ENCODE measurements around the gene GSK3B.
A peak's percentile ranks its signal among the peaks of the same experiment; 100 is the strongest.

GSK3B gene

GRCh38 chr3:119817583-119818363 lies 276.5 kb downstream of the GSK3B start:
- DNase-seq (ENCODE audit: low spot score): no peak

DNA sequence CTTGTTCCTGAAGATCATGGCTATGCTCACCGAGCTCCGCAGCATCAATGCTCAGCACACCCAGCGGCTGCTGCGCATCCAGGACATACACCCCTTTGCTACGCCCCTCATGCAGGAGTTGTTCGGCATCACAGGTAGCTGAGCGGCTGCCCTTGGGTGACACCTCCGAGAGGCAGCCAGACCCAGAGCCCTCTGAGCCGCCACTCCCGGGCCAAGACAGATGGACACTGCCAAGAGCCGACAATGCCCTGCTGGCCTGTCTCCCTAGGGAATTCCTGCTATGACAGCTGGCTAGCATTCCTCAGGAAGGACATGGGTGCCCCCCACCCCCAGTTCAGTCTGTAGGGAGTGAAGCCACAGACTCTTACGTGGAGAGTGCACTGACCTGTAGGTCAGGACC lies 277.2 kb downstream of the GSK3B start:
- no peak for DNase-seq (ENCODE audit: low spot score)

DNA sequence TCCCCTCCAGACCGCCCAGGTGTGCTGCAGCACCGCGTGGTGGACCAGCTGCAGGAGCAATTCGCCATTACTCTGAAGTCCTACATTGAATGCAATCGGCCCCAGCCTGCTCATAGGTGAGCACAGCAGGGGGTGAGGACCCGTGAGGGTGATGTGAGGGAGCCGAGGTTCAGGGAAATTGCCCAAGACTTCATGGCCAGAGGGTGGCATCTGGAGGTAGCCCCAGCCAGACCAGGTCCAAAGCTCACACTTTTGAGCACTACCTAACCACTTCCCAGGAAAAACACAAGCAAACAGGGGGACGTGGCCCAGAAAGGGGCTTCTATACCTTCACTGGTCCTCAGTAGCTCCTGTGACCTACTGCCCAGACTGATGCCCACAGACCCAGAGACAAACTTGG lies 278.5 kb downstream of the GSK3B start:
- no peak for DNase-seq (ENCODE audit: low spot score)

DNA sequence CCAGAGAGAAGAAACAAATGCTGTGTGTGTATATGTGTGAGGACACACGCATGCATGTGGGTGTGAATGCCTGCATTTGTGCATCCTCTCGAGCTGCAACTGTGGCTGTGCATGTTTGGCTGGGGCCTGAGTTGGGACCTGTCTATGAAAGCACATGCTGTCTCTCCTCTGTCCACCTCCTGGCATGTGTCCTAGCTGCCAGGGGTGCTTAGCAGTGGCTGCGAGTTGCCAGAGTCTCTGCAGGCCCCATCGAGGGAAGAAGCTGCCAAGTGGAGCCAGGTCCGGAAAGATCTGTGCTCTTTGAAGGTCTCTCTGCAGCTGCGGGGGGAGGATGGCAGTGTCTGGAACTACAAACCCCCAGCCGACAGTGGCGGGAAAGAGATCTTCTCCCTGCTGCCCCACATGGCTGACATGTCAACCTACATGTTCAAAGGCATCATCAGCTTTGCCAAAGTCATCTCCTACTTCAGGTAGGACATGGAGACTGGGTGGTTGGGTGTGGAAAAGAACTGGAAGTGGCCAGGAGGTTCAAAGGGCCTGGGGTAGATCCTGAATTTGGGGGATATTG lies 281.7 kb downstream of the GSK3B start:
- DNase-seq (ENCODE audit: low spot score): no peak

GRCh38 chr3:119810018-119810435 lies 284.2 kb downstream of the GSK3B start:
- no peak for DNase-seq (ENCODE audit: low spot score)

DNA sequence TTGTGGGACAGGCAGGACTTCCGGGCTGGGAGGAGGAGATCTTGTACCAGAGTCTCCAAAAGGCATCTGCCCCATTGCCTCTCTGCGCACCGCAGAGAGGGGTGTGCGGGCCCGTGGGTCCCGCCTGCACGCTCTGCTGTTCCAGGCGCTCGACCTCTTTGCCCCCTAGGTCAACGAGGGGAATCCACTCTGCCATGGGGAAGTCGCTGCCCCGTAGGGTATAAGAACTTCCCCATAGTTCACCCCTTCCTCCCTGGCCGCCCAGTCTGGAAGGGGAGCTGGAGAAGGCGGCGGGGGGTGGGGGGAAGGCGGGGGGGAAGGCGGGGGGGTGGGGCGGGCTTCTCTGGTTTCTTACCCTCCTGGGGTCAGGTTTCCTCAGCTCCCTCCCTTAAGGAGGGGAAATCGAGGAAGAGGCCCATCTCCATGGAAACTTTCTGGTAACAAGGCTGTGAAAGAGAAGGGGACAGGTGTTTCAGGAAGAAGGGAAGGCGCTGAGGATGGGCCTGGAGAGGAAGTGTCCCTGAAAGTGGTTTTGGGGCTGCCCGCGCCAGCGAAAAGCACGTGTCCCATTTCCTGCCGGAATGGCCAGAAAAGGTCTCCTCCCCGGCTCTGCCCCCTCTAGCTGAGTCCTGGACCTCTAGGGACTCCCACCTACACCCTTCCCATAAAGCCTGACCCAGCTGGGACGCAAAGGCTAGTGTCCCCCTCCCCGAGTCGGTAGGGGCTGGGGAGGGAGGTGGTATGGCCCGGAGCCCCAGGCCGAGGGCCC lies 284.8 kb downstream of the GSK3B start:
- no peak for DNase-seq (ENCODE audit: low spot score)

- DNase-seq (ENCODE audit: low spot score): no peak
Observed at GRCh38 chr3:119808843-119809242, 285.4 kb downstream of the GSK3B start.

- DNase-seq (ENCODE audit: low spot score): no peak
Observed at GRCh38 chr3:119808244-119808643, 286.0 kb downstream of the GSK3B start.

- DNase-seq (ENCODE audit: low spot score): no peak
Observed at GRCh38 chr3:119800844-119801243, 293.4 kb downstream of the GSK3B start.

- DNase-seq (ENCODE audit: low spot score): peak; percentile 42
Observed at GRCh38 chr3:119796785-119797184, 297.5 kb downstream of the GSK3B start.

- no peak for DNase-seq (ENCODE audit: low spot score)
Observed at GRCh38 chr3:119796368-119796767, 297.9 kb downstream of the GSK3B start.

- no peak for DNase-seq (ENCODE audit: low spot score)
Observed at GRCh38 chr3:119795849-119796248, 298.4 kb downstream of the GSK3B start.

- DNase-seq (ENCODE audit: low spot score): peak; percentile 85
Observed at GRCh38 chr3:119794971-119795612, 299.2 kb downstream of the GSK3B start.

DNA sequence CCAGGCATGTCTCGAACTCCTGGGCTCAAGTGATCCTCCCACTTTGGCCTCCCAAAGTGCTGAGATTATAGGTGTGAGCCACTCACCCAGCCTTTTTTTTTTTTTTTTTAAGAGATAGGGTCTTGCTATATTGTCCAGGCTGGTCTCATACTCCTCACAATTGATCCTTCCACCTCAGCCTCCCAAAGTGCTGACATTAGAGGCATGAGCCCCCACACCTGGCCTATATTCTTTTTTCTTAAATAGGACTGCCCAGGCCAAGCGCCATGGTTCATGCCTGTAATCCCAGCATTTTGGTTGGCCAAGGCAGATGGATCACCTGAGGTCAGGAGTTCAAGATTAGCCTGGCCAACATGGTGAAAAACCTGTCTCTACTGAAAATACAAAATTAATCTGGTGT lies 299.8 kb downstream of the GSK3B start:
- no peak for DNase-seq (ENCODE audit: low spot score)

- no peak for DNase-seq (ENCODE audit: low spot score)
Observed at GRCh38 chr3:119792270-119792669, 302.0 kb downstream of the GSK3B start.

DNA sequence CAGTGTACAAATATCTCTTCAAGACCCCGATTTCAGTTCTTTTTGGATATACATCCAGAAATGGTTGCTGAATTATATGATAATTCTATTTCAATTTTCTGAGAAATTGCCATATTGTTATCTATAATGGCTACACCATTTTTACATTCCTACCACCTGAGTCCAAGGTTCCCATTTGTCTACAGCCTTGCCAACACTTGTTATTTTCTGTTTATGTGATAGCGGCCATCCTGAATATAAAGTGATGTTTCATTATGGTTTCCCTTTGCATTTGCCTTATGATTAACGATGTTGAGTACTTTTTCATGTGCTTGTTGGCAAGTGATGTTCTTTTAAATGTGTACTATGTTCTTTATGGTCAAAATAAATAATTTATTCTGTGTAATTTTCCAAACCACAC lies 303.9 kb downstream of the GSK3B start:
- DNase-seq (ENCODE audit: low spot score): no peak

GRCh38 chr3:119786409-119786808 lies 307.8 kb downstream of the GSK3B start:
- DNase-seq (ENCODE audit: low spot score): no peak

- DNase-seq (ENCODE audit: low spot score): no peak
Observed at GRCh38 chr3:119783883-119784282, 310.4 kb downstream of the GSK3B start.

- DNase-seq (ENCODE audit: low spot score): no peak
Observed at GRCh38 chr3:119783255-119783654, 311.0 kb downstream of the GSK3B start.

- DNase-seq (ENCODE audit: low spot score): no peak
Observed at GRCh38 chr3:119782460-119782859, 311.8 kb downstream of the GSK3B start.

DNA sequence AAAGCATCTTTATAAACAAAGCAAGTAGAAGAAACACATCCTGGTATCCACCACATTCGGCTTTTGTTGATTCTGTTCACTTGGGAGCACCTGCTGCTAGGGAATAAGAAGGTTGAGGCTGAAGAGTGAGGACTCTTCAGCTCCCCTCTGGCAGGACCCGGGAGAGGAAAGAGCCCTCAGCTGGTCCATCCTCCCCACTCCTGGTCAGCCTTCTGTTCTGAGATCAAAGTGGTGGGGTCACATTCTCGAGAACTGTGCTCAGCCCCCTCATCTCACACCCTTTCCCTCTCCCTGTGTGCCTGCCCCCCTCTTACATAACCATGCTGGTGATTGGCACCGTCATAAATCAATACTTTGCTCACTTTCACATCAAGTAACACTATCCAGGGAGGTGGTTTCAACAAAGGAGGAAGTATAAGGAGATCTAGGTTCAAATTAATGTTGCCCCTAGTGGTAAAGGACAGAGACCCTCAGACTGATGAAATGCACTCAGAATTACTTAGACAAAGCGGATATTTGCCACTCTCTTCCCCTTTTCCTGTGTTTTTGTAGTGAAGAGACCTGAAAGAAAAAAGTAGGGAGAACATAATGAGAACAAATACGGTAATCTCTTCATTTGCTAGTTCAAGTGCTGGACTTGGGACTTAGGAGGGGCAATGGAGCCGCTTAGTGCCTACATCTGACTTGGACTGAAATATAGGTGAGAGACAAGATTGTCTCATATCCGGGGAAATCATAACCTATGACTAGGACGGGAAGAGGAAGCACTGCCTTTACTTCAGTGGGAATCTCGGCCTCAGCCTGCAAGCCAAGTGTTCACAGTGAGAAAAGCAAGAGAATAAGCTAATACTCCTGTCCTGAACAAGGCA lies 312.7 kb downstream of the GSK3B start, which contains the start of gene NR1I2:
NR1I2 (plus strand) TSS at position 772 of the 869 bp plus-strand sequence.
- no peak for DNase-seq (ENCODE audit: low spot score)
